ENCODE data around the gene LIMD2.
"Not testable (repeated sequence)": the region's sequence is repeated elsewhere in the genome, so short reads cannot be mapped to it uniquely, and the experiment has no call there.

The LIMD2 gene

GRCh38 chr17:63735691-63736090 lies 35.8 kb upstream of the LIMD2 start:
- H3K36me3 ChIP-seq (ENCODE audit: insufficient read depth) = no peaks in the 10 kb centered on the region
- H3K4me2 ChIP-seq = no peak overlapping the region
- H4K20me1 ChIP-seq (ENCODE audit: insufficient read depth) = no peaks in the 10 kb centered on the region
- no peak overlapping the region for H3K4me3 ChIP-seq (IDR thresholded peaks at IDR 0.05; ENCODE audit: insufficient read depth, low read depth, low read length)
- H2AFZ ChIP-seq (ENCODE audit: low read depth) = no peak overlapping the region
- peaks cover 9% of the 10 kb centered on the region for H3K4me1 ChIP-seq (ENCODE audit: low read depth, poor library complexity, severe bottlenecking)
- H3K27ac ChIP-seq = no peak overlapping the region
- no peak overlapping the region for H3K9ac ChIP-seq
- no peaks in the 10 kb centered on the region for H3K27me3 ChIP-seq (ENCODE audit: insufficient read depth, low read depth)
- TF ChIP-seq CTCF (conservative IDR thresholded peaks at IDR 0.05; ENCODE audit: low read depth, low read length) = no peak
- peaks cover 7% of the 10 kb centered on the region; the same call in 1 of the 2 replicates for H3K79me2 ChIP-seq (ENCODE audit: insufficient read depth, low read depth)

- Histone ChIP-seq H3K4me3 (IDR thresholded peaks at IDR 0.05; ENCODE audit: insufficient read depth, low read depth, low read length) (no peak overlapping the region), H3K27ac (no peak overlapping the region), H3K9ac (no peak overlapping the region), H2AFZ (ENCODE audit: low read depth) (no peak overlapping the region), H3K79me2 (ENCODE audit: insufficient read depth, low read depth) (no peaks in the 10 kb centered on the region), H3K4me2 (no peak overlapping the region), H3K4me1 (ENCODE audit: low read depth, poor library complexity, severe bottlenecking) (no peaks in the 10 kb centered on the region), H3K27me3 (ENCODE audit: insufficient read depth, low read depth) (no peaks in the 10 kb centered on the region), H4K20me1 (ENCODE audit: insufficient read depth) (no peaks in the 10 kb centered on the region), H3K36me3 (ENCODE audit: insufficient read depth) (no peaks in the 10 kb centered on the region)
- no peak for TF ChIP-seq CTCF (conservative IDR thresholded peaks at IDR 0.05; ENCODE audit: low read depth, low read length)
These were observed 22.5 kb upstream of the LIMD2 start for GRCh38 chr17:63722403-63722802.

- H3K4me1 ChIP-seq (ENCODE audit: low read depth, poor library complexity, severe bottlenecking); H3K9ac ChIP-seq; H3K36me3 ChIP-seq (ENCODE audit: insufficient read depth); H3K79me2 ChIP-seq (ENCODE audit: insufficient read depth, low read depth); H2AFZ ChIP-seq (ENCODE audit: low read depth); H3K4me2 ChIP-seq; H3K27me3 ChIP-seq (ENCODE audit: insufficient read depth, low read depth); H4K20me1 ChIP-seq (ENCODE audit: insufficient read depth); H3K4me3 ChIP-seq (IDR thresholded peaks at IDR 0.05; ENCODE audit: insufficient read depth, low read depth, low read length); H3K27ac ChIP-seq: not testable (repeated sequence)
These were observed 20.3 kb upstream of the LIMD2 start for GRCh38 chr17:63720194-63720593.

- Histone ChIP-seq H3K36me3 (ENCODE audit: insufficient read depth) (no peaks in the 10 kb centered on the region), H3K4me1 (ENCODE audit: low read depth, poor library complexity, severe bottlenecking) (no peaks in the 10 kb centered on the region), H3K9ac (no peak overlapping the region), H3K79me2 (ENCODE audit: insufficient read depth, low read depth) (no peaks in the 10 kb centered on the region), H2AFZ (ENCODE audit: low read depth) (no peak overlapping the region), H3K4me3 (IDR thresholded peaks at IDR 0.05; ENCODE audit: insufficient read depth, low read depth, low read length) (no peak overlapping the region), H4K20me1 (ENCODE audit: insufficient read depth) (no peaks in the 10 kb centered on the region), H3K27me3 (ENCODE audit: insufficient read depth, low read depth) (no peaks in the 10 kb centered on the region), H3K4me2 (no peak overlapping the region), H3K27ac (no peak overlapping the region)
- no peak for TF ChIP-seq CTCF (conservative IDR thresholded peaks at IDR 0.05; ENCODE audit: low read depth, low read length)
These were observed 19.1 kb upstream of the LIMD2 start for GRCh38 chr17:63718988-63719387.

GRCh38 chr17:63716426-63716825 lies 16.5 kb upstream of the LIMD2 start:
- Histone ChIP-seq H3K4me1 (ENCODE audit: low read depth, poor library complexity, severe bottlenecking) (no peaks in the 10 kb centered on the region), H3K4me2 (no peak overlapping the region), H4K20me1 (ENCODE audit: insufficient read depth) (no peaks in the 10 kb centered on the region), H3K27me3 (ENCODE audit: insufficient read depth, low read depth) (no peaks in the 10 kb centered on the region), H3K27ac (no peak overlapping the region), H3K36me3 (ENCODE audit: insufficient read depth) (no peaks in the 10 kb centered on the region), H3K79me2 (ENCODE audit: insufficient read depth, low read depth) (no peaks in the 10 kb centered on the region), H2AFZ (ENCODE audit: low read depth) (no peak overlapping the region), H3K9ac (no peak overlapping the region), H3K4me3 (IDR thresholded peaks at IDR 0.05; ENCODE audit: insufficient read depth, low read depth, low read length) (no peak overlapping the region)
- no peak for TF ChIP-seq CTCF (conservative IDR thresholded peaks at IDR 0.05; ENCODE audit: low read depth, low read length)
